ENCODE results near the gene KRT40.

The KRT40 gene

GRCh38 chr17:40950176-40950575 lies 34.0 kb downstream of the KRT40 start:
- DNase-seq: no peak

- DNase-seq: no peak
These were observed 34.7 kb downstream of the KRT40 start for GRCh38 chr17:40949418-40949817.

- DNase-seq: no peak
These were observed 36.2 kb downstream of the KRT40 start for GRCh38 chr17:40947929-40948328.

GRCh38 chr17:40945414-40945813 lies 38.7 kb downstream of the KRT40 start:
- DNase-seq: no peak

- no peak for DNase-seq
These were observed 39.6 kb downstream of the KRT40 start for GRCh38 chr17:40944531-40944930.

GRCh38 chr17:40942553-40942952 lies 41.6 kb downstream of the KRT40 start:
- no peak for DNase-seq

GRCh38 chr17:40940266-40940665 lies 43.9 kb downstream of the KRT40 start:
- DNase-seq: no peak

- DNase-seq: no peak
These were observed 45.1 kb downstream of the KRT40 start for GRCh38 chr17:40938981-40939380.

- DNase-seq: no peak
These were observed 46.7 kb downstream of the KRT40 start, which contains the start of gene KRT23 for GRCh38 chr17:40937384-40937819. TSS of gene KRT23 (minus strand) at chr17:40937646. CDS start at chr17:40936603, 1,043 bp downstream.

GRCh38 chr17:40936976-40937375 lies 47.1 kb downstream of the KRT40 start:
- no peak for DNase-seq

GRCh38 chr17:40936437-40936971 lies 47.6 kb downstream of the KRT40 start:
- DNase-seq: no peak

- DNase-seq: no peak
These were observed 48.5 kb downstream of the KRT40 start for GRCh38 chr17:40935624-40936023.

GRCh38 chr17:40932608-40933007 lies 51.5 kb downstream of the KRT40 start:
- no peak for DNase-seq

- DNase-seq: no peak
These were observed 52.8 kb downstream of the KRT40 start for GRCh38 chr17:40931311-40931710.

Data from CD4-positive, alpha-beta T cell treated with Interleukin-17A for 4 hours (primary cell).